HEK293 (cell line): Measurements from ENCODE around the gene FXYD3.

Experiments used
- GLI2 ChIP-seq: fragments of 450-650 bp; formaldehyde crosslinking; IDR thresholded peaks from 2 replicates; pipeline ENCODE4; 2017; ENCODE audit warnings: missing biosample characterization, missing genetic modification characterization, low read depth, borderline replicate concordance
- KLF16 ChIP-seq: fragments of 450-650 bp; formaldehyde crosslinking; IDR thresholded peaks from 2 replicates; pipeline ENCODE4 v1.5.1; 2017; ENCODE audit warnings: missing biosample characterization, missing genetic modification characterization
- PBX3 ChIP-seq: sonication (generic); formaldehyde crosslinking; IDR thresholded peaks from 2 replicates; pipeline ENCODE4 v1.8.1; 2022; ENCODE audit warnings: mild to moderate bottlenecking, moderate library complexity, missing genetic modification reagents
- PRDM10 ChIP-seq: fragments of 450-650 bp; formaldehyde crosslinking; IDR thresholded peaks from 2 replicates; pipeline ENCODE4 v1.5.1; 2016; ENCODE audit warnings: missing biosample characterization, missing genetic modification characterization
- SCRT1 ChIP-seq: fragments of 450-650 bp; formaldehyde crosslinking; IDR thresholded peaks from 2 replicates; pipeline ENCODE4 v1.5.1; 2016; ENCODE audit warnings: missing biosample characterization, missing genetic modification characterization, borderline replicate concordance
- ZBTB6 ChIP-seq: fragments of 450-650 bp; formaldehyde crosslinking; IDR thresholded peaks from 2 replicates; pipeline ENCODE4 v1.5.1; 2017; ENCODE audit warnings: missing biosample characterization, missing genetic modification characterization
- ZIC2 ChIP-seq: fragments of 450-650 bp; formaldehyde crosslinking; IDR thresholded peaks from 2 replicates; pipeline ENCODE4 v1.5.1; 2016; ENCODE audit warnings: missing biosample characterization, missing genetic modification characterization
- ZNF112 ChIP-seq: fragments of 450-650 bp; formaldehyde crosslinking; IDR thresholded peaks from 2 replicates; pipeline ENCODE4 v1.5.0; 2017; ENCODE audit warnings: missing biosample characterization, missing genetic modification characterization
- ZNF138 ChIP-seq: fragments of 450-650 bp; formaldehyde crosslinking; IDR thresholded peaks from 2 replicates; pipeline ENCODE4 v1.5.1; 2016; ENCODE audit warnings: missing biosample characterization, missing genetic modification characterization, borderline replicate concordance
- ZNF148 ChIP-seq: fragments of 450-650 bp; formaldehyde crosslinking; IDR thresholded peaks from 2 replicates; pipeline ENCODE4 v1.5.0; 2017; ENCODE audit warnings: missing biosample characterization, missing genetic modification characterization, borderline replicate concordance
- ZNF239 ChIP-seq: fragments of 450-650 bp; formaldehyde crosslinking; IDR thresholded peaks from 2 replicates; pipeline ENCODE4 v1.5.1; 2016; ENCODE audit warnings: missing biosample characterization, missing genetic modification characterization
- ZNF24 ChIP-seq: fragments of 450-650 bp; formaldehyde crosslinking; IDR thresholded peaks from 2 replicates; pipeline ENCODE4 v1.5.1; 2016; ENCODE audit warnings: missing biosample characterization, missing genetic modification characterization
- ZNF280C ChIP-seq: fragments of 450-650 bp; formaldehyde crosslinking; IDR thresholded peaks from 2 replicates; pipeline ENCODE4 v1.5.1; 2016; ENCODE audit warnings: missing biosample characterization, missing genetic modification characterization
- ZNF280D ChIP-seq: fragments of 450-650 bp; formaldehyde crosslinking; IDR thresholded peaks from 2 replicates; pipeline ENCODE4 v1.5.1; 2016; ENCODE audit warnings: missing biosample characterization, missing genetic modification characterization
- ZNF324 ChIP-seq: fragments of 450-650 bp; formaldehyde crosslinking; IDR thresholded peaks from 2 replicates; pipeline ENCODE4 v1.5.1; 2016; ENCODE audit warnings: missing biosample characterization, missing genetic modification characterization
- ZNF354C ChIP-seq: fragments of 450-650 bp; formaldehyde crosslinking; IDR thresholded peaks from 2 replicates; pipeline ENCODE4 v1.5.1; 2016; ENCODE audit warnings: missing biosample characterization, missing genetic modification characterization, low read depth, borderline replicate concordance
- ZNF394 ChIP-seq: fragments of 450-650 bp; formaldehyde crosslinking; IDR thresholded peaks from 2 replicates; pipeline ENCODE4 v1.5.1; 2016; ENCODE audit warnings: missing biosample characterization, missing genetic modification characterization, mild to moderate bottlenecking, moderate library complexity, borderline replicate concordance
- ZNF48 ChIP-seq: fragments of 450-650 bp; formaldehyde crosslinking; IDR thresholded peaks from 2 replicates; pipeline ENCODE4 v1.5.1; 2016; ENCODE audit warnings: missing biosample characterization, missing genetic modification characterization
- ZNF514 ChIP-seq: fragments of 450-650 bp; formaldehyde crosslinking; IDR thresholded peaks from 2 replicates; pipeline ENCODE4 v1.5.1; 2016; ENCODE audit warnings: missing biosample characterization, missing genetic modification characterization
- ZNF549 ChIP-seq: fragments of 450-650 bp; IDR thresholded peaks from 2 replicates; pipeline ENCODE4 v1.5.1; 2018; ENCODE audit warnings: missing biosample characterization, missing genetic modification characterization, mild to moderate bottlenecking, inconsistent platforms, moderate library complexity
- ZNF580 ChIP-seq: fragments of 450-650 bp; formaldehyde crosslinking; IDR thresholded peaks from 2 replicates; pipeline ENCODE4 v1.5.1; 2016; ENCODE audit warnings: missing biosample characterization, missing genetic modification characterization
- ZNF596 ChIP-seq: fragments of 450-650 bp; IDR thresholded peaks from 2 replicates; pipeline ENCODE4 v1.5.0; 2018; ENCODE audit warnings: missing biosample characterization, mild to moderate bottlenecking, missing genetic modification characterization, moderate library complexity
- ZNF623 ChIP-seq: fragments of 450-650 bp; formaldehyde crosslinking; IDR thresholded peaks from 2 replicates; pipeline ENCODE4 v1.5.1; 2016; ENCODE audit warnings: missing biosample characterization, missing genetic modification characterization
- ZNF660 ChIP-seq: fragments of 450-650 bp; IDR thresholded peaks from 2 replicates; pipeline ENCODE4 v1.5.1; 2018; ENCODE audit warnings: missing biosample characterization, mild to moderate bottlenecking, missing genetic modification characterization
- ZNF664 ChIP-seq: fragments of 450-650 bp; formaldehyde crosslinking; IDR thresholded peaks from 2 replicates; pipeline ENCODE4 v1.5.1; 2016; ENCODE audit warnings: missing biosample characterization, missing genetic modification characterization
- ZSCAN16 ChIP-seq: fragments of 450-650 bp; formaldehyde crosslinking; IDR thresholded peaks from 2 replicates; pipeline ENCODE4 v1.5.1; 2016; ENCODE audit warnings: missing biosample characterization, missing genetic modification characterization

The FXYD3 gene

GRCh38 chr19:35135389-35135909 is 19.8 kb downstream of the FXYD3 start (continued):
- TF ChIP-seq PRDM10 (tag by site-specific recombination) (peak; percentile 63), KLF16 (tag by site-specific recombination) (peak; percentile 83), ZIC2 (tag by site-specific recombination) (peak; percentile 54), ZNF664 (no peak), ZSCAN16 (tag by site-specific recombination) (peak; percentile 39; the same call in 1 of the 2 replicates), ZNF394 (tag by site-specific recombination) (peak; percentile 59; the same call in 1 of the 2 replicates), ZNF514 (tag by site-specific recombination) (no peak), PBX3 (no peak), ZNF24 (peak; percentile 80; the same call in 1 of the 2 replicates), ZNF239 (tag by site-specific recombination) (0 out of 2 replicates have a peak, but pooled peaks have one; percentile 24), GLI2 (no peak), ZNF324 (tag by site-specific recombination) (peak; percentile 89), ZNF280D (tag by site-specific recombination) (peak; percentile 90), ZNF280C (tag by site-specific recombination) (no peak), ZNF138 (tag by site-specific recombination) (no peak), ZNF148 (tag by site-specific recombination) (no peak), ZNF112 (tag by site-specific recombination) (no peak), ZNF549 (tag by site-specific recombination) (no peak), ZBTB6 (tag by site-specific recombination) (no peak), ZNF660 (no peak; the same call in 1 of the 2 replicates), ZNF580 (peak; percentile 78), ZNF596 (tag by site-specific recombination) (no peak), ZNF48 (tag by site-specific recombination) (no peak), SCRT1 (tag by site-specific recombination) (no peak), ZNF623 (tag by site-specific recombination) (no peak), ZNF354C (tag by site-specific recombination) (no peak)
